ENCODE data around the gene DUSP3. TPM values are rescaled to one million over a fixed set of nuclear protein-coding genes. Genes with fewer than 3 reads are reported as not detected.

The DUSP3 gene
- total RNA-seq, 1 donor from 2014 or later, result 293 TPM

GRCh38 chr17:43717913-43718312 is 60.9 kb downstream of the DUSP3 start:
- Histone ChIP-seq H3K27ac (replicated peaks) (no peak overlapping the region), H3K27me3 (ENCODE audit: low read depth) (no peaks in the 10 kb centered on the region), H3K9me3 (replicated peaks) (no peaks in the 10 kb centered on the region), H3K36me3 (no peaks in the 10 kb centered on the region), H3K4me1 (peaks cover 25% of the 10 kb centered on the region), H3K4me3 (no peak overlapping the region)
- TF ChIP-seq CTCF (IDR thresholded peaks at IDR 0.05; ENCODE audit: borderline replicate concordance), result no peak
- DNase-seq, result no peak
- intact Hi-C loops (cut with micrococcal nuclease), result no loop called here

Other genes starting within 250 kb of the DUSP3 start
- gene ETV4, start 232.6 kb downstream of the DUSP3 start, total RNA-seq, result 0.60 TPM
- gene MEOX1, start 117.1 kb downstream of the DUSP3 start, total RNA-seq, result 8.4 TPM
- 0.14 TPM for gene SOST, start 20.2 kb downstream of the DUSP3 start, total RNA-seq
- 0.05 TPM for gene CFAP97D1, start 1.5 kb upstream of the DUSP3 start, total RNA-seq
- 35.2 TPM for gene MPP3, start 54.2 kb upstream of the DUSP3 start, total RNA-seq
- gene CD300LG, start 68.2 kb upstream of the DUSP3 start, total RNA-seq, result 12.6 TPM
- gene MPP2, start 128.6 kb upstream of the DUSP3 start, total RNA-seq, result 12.1 TPM
- gene PPY, start 163.5 kb upstream of the DUSP3 start, total RNA-seq, result not detected
- not detected for gene PYY, start 175.0 kb upstream of the DUSP3 start, total RNA-seq
- gene NAGS, start 225.6 kb upstream of the DUSP3 start, total RNA-seq, result 0.11 TPM
- gene TMEM101, start 236.0 kb upstream of the DUSP3 start, total RNA-seq, result 18.3 TPM